KMS-11 (cell line): ENCODE measurements around the gene GFI1.

ENCODE experiments used
- H2AFZ ChIP-seq: fragments of 200-600 bp; sonication (generic); 2 replicates; pipeline ENCODE4 v1.6.1; 2016; ENCODE audit warnings: antibody characterized with exemption, mixed run types, low read depth
- H3K27ac ChIP-seq: fragments of 200-600 bp; sonication (generic); 2 replicates; pipeline ENCODE4 v1.6.1; 2016; ENCODE audit warnings: mild to moderate bottlenecking, mixed run types
- H3K27me3 ChIP-seq: fragments of 200-600 bp; sonication (generic); 2 replicates; pipeline ENCODE4 v1.6.1; 2017; ENCODE audit warnings: mild to moderate bottlenecking, low read depth, mixed run types, moderate library complexity; ENCODE audit not compliant: insufficient read depth
- H3K36me3 ChIP-seq: fragments of 200-600 bp; sonication (generic); 2 replicates; pipeline ENCODE4 v1.6.1; 2017; ENCODE audit warnings: mild to moderate bottlenecking, mixed run types; ENCODE audit not compliant: insufficient read depth
- H3K4me1 ChIP-seq: fragments of 200-600 bp; sonication (generic); 2 replicates; pipeline ENCODE4 v1.6.1; 2016; ENCODE audit warnings: mild to moderate bottlenecking, low read depth, mixed run types; ENCODE audit not compliant: poor library complexity, severe bottlenecking
- H3K4me2 ChIP-seq: fragments of 200-600 bp; sonication (generic); 2 replicates; pipeline ENCODE4 v1.7.0; 2016; ENCODE audit warnings: mild to moderate bottlenecking, mixed run types
- H3K4me3 ChIP-seq: fragments of 200-600 bp; sonication (generic); IDR thresholded peaks from 2 replicates; pipeline ENCODE4 v1.6.1; 2017; ENCODE audit warnings: low read depth, low read length, mixed read lengths; ENCODE audit not compliant: insufficient read depth
- H3K79me2 ChIP-seq: fragments of 200-600 bp; sonication (generic); 2 replicates; pipeline ENCODE4 v1.6.1; 2016; ENCODE audit warnings: low read depth, mixed run types; ENCODE audit not compliant: insufficient read depth
- H3K9ac ChIP-seq: fragments of 200-600 bp; sonication (generic); 2 replicates; pipeline ENCODE4 v1.6.1; 2016; ENCODE audit warnings: mild to moderate bottlenecking, mixed run types
- H4K20me1 ChIP-seq: fragments of 200-600 bp; sonication (generic); 2 replicates; pipeline ENCODE4 v1.6.1; 2016; ENCODE audit warnings: mild to moderate bottlenecking, mixed run types; ENCODE audit not compliant: insufficient read depth
- CTCF ChIP-seq: fragments of 200-600 bp; sonication (generic); conservative IDR thresholded peaks from 2 replicates; pipeline ENCODE4 v1.6.1; 2017; ENCODE audit warnings: low read depth, mild to moderate bottlenecking, antibody characterized with exemption, low read length, moderate library complexity, mixed read lengths

The GFI1 gene

GRCh38 chr1:92445865-92446264 is 40.9 kb downstream of the GFI1 start:
- Histone ChIP-seq H3K9ac (no peak overlapping the region), H3K4me1 (no peaks in the 10 kb centered on the region), H3K79me2 (no peaks in the 10 kb centered on the region), H3K4me3 (no peak overlapping the region), H3K4me2 (no peak overlapping the region), H3K27ac (no peak overlapping the region), H2AFZ (no peak overlapping the region), H3K27me3 (no peaks in the 10 kb centered on the region), H3K36me3 (no peaks in the 10 kb centered on the region), H4K20me1 (no peaks in the 10 kb centered on the region)
- no peak for TF ChIP-seq CTCF

DNA sequence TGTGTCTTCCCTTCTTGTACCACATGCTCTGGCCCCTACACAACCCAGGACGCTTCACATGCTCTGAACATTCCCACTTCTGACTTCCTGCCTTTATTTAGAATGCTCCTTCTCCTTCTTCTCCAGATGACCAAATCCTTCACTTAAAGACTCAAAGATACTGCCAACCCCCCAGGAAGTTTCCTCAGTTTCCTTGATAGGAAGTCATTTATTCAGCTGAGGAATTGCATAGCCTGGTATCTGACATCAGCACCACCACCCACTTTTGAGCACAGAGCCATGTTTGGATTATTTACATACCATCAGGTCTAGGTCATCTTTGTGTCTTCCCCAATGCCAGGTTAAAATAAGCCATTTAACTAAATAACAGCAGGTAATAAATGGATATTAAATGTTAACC is 42.4 kb downstream of the GFI1 start:
- Histone ChIP-seq H3K79me2 (no peaks in the 10 kb centered on the region), H3K9ac (no peak overlapping the region), H3K27me3 (no peaks in the 10 kb centered on the region), H3K4me2 (no peak overlapping the region), H2AFZ (no peak overlapping the region), H3K4me3 (no peak overlapping the region), H3K4me1 (no peaks in the 10 kb centered on the region), H3K36me3 (no peaks in the 10 kb centered on the region), H4K20me1 (no peaks in the 10 kb centered on the region), H3K27ac (no peak overlapping the region)
- TF ChIP-seq CTCF = no peak

GRCh38 chr1:92443893-92444292 is 42.8 kb downstream of the GFI1 start:
- TF ChIP-seq CTCF = no peak
- Histone ChIP-seq H3K9ac (no peak overlapping the region), H2AFZ (no peak overlapping the region), H3K4me1 (no peaks in the 10 kb centered on the region), H3K27me3 (no peaks in the 10 kb centered on the region), H3K27ac (no peak overlapping the region), H3K36me3 (no peaks in the 10 kb centered on the region), H3K4me2 (no peak overlapping the region), H4K20me1 (no peaks in the 10 kb centered on the region), H3K79me2 (no peaks in the 10 kb centered on the region), H3K4me3 (no peak overlapping the region)

DNA sequence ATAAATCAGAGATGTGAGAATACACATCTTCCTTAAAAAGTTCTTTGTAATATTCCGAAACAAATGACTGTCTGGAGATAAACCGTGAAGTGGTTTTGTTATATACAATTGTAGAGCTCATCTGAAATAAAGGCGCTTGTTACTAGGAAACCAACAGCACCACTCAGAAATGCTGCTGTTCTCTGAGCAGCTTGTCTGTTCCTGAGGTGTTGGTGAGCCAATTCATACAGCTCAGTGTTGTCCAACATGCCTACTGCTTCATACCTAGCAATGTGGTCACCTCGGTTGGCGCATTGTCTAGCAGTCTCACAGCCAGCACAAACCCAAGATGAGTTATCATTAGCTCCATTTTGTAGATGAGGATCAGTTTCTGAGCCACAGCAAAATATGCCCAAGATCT is 44.4 kb downstream of the GFI1 start:
- Histone ChIP-seq H2AFZ (no peak overlapping the region), H3K27me3 (no peaks in the 10 kb centered on the region), H3K4me3 (no peak overlapping the region), H3K4me1 (no peaks in the 10 kb centered on the region), H3K9ac (no peak overlapping the region), H4K20me1 (no peaks in the 10 kb centered on the region), H3K36me3 (no peaks in the 10 kb centered on the region), H3K79me2 (no peaks in the 10 kb centered on the region), H3K27ac (no peak overlapping the region), H3K4me2 (no peak overlapping the region)
- TF ChIP-seq CTCF = no peak
